Fibroblast of the aortic adventitia (primary cell): ENCODE results near the gene PRKACG. TPM values are rescaled to one million over a fixed set of nuclear protein-coding genes. Genes with fewer than 3 reads are reported as not detected.

Experiments
- DNase-seq: peaks from one replicate; pipeline ENCODE4 v3.0.0-alpha.2; 2010; ENCODE audit warnings: low read depth
- H3K4me3 ChIP-seq: 2 replicates; pipeline ENCODE4 v1.5.1; 2011; ENCODE audit warnings: low read depth, mild to moderate bottlenecking, control low read depth, low read length, moderate library complexity
- CTCF ChIP-seq: IDR thresholded peaks from 2 replicates; pipeline ENCODE4 v1.5.1; 2011; ENCODE audit warnings: mild to moderate bottlenecking, low read length, control low read depth, inconsistent platforms; ENCODE audit not compliant: insufficient read depth
- total RNA-seq: library from RNA; depleted of rRNA; stranded (reverse); fragments of >200 nt; gene quantifications from 2 replicates; pipeline ENCODE4 v1.2.3, GENCODE V29; 2012; ENCODE audit warnings: low replicate concordance

PRKACG gene
- total RNA-seq, 1 donor: not detected

DNA sequence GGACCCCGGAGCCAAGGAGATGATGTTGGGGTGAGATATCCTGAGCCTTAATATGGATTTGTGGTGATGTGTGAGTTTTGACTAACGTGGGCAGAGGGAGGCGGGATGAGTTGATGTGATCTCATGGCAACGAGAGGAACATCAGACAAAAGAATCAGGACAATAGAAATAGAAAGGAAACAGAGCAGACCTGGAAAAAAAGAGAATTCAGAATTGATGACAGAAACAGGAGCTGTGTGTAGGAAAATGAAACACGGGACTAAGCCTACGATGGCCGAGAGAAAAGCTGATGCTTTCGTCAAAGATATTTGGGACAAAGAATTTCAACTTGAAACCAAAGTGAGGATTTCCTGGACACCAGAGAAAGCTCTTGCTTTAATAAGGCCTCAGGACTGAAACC, 10.9 kb downstream of the PRKACG start:
- TF ChIP-seq CTCF: no peak
- no peak overlapping the region for H3K4me3 ChIP-seq
- DNase-seq: no peak

DNA sequence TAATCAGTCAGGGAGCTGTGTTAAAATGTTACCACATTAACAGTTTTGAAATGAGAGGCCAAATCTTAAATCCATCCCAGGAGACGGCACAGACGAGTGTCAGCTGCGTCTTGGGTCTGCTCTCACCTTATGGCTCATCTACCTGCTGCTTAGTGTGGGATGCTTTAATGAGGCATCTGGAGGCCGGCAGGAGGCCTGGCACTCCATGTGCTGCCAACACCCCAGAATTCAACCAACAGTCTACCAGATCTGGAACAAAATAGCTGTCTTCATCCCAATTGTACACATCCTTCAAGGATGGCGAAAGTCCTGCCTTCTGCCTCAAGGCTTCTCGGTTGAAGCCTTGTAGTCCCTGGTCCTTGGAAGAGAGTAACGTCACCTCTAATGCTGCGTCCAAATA, 12.0 kb downstream of the PRKACG start:
- DNase-seq: no peak
- H3K4me3 ChIP-seq: no peak overlapping the region
- TF ChIP-seq CTCF: no peak

GRCh38 chr9:68999393-69000105, 14.4 kb downstream of the PRKACG start:
- TF ChIP-seq CTCF: peak; percentile 95
- DNase-seq: peak; percentile 74
- H3K4me3 ChIP-seq: no peak overlapping the region

DNA sequence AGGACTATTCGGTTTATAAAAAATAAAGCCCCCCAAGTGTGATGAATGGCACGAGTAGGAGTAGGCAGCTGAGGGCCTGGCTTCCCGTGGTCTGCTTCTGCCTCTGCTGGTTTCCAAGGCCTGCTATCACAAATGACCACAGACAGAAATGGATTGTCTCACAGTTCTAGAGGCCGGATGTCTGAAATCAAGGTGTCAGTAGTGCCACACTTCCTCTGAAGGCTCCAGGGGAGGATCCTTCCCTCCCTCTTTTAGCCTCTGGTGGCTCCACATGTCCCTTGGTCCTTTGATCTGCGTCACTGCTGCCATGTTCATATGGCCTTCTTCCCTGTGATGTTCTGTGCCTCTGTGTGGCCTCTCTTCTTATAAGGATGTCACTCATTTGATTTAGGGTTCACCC, 15.1 kb downstream of the PRKACG start:
- H3K4me3 ChIP-seq: no peak overlapping the region
- TF ChIP-seq CTCF: no peak
- no peak for DNase-seq

- TF ChIP-seq CTCF: no peak
- DNase-seq: no peak
- H3K4me3 ChIP-seq: no peak overlapping the region
Measured at GRCh38 chr9:68998385-68998784, 15.5 kb downstream of the PRKACG start.

DNA sequence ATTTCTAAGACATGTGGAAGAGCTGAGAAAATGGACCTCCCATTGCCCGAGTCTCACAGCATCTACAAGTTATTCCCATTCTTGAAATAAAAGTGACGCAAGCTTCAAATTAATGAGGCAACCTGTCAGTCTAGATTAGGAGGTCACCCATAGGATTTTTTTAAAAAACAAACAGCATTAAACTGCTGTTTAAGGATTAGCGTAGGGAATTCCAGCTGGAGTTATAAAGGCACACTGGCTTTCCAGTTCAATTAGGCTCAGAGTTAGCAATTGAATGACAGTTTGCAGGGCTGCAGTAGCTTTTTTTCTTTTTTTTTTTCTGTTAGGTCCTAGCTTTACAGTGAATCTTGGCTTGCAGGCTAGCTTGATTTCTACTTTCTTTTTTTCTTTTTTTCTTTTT, 16.2 kb downstream of the PRKACG start:
- TF ChIP-seq CTCF: no peak
- no peak overlapping the region for H3K4me3 ChIP-seq
- DNase-seq: no peak

DNA sequence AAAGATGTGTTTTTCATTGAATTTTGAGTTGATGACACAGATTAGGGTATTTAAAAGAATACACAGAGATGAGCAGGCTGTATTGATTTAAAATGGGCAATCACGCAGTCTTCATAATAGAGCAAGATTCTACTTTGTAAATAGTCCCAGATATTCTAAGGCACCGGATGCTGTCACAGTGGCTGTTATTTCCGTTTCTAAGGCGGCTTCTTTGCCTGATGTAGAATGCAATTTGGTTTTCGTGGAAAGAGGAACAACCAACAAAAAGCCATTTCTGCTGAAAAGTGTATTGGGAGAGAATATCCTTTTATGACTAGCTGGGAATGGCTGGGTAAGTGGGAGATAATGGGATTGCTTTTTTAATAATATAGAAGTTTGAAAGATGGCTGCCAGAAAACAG, 17.5 kb downstream of the PRKACG start:
- no peak overlapping the region for H3K4me3 ChIP-seq
- no peak for DNase-seq
- TF ChIP-seq CTCF: no peak
